Activated CD4-positive, alpha-beta memory T cell treated with anti-CD3 and anti-CD28 coated beads, Interleukin-2, amount 10 ng/mL, durations not matched to agents 7 days and 5 days (primary cell): Measurements from ENCODE around the gene YARS1. TPM values are rescaled to one million over a fixed set of nuclear protein-coding genes. Genes with fewer than 3 reads are reported as not detected.

Source experiments
- CTCF ChIA-PET: fragments of 350-600 bp; sonication (Branson Sonifier 250); formaldehyde crosslinking; loops from one replicate; lab custom pipeline; 2021; ENCODE audit warnings: antibody characterized with exemption, inconsistent platforms; lab: Charles Lee
- POLR2A ChIA-PET: fragments of 350-600 bp; sonication (Branson Sonifier 250); formaldehyde crosslinking; loops from one replicate; lab custom pipeline; 2021; ENCODE audit warnings: antibody characterized with exemption; lab: Charles Lee
- DNase-seq: peaks from one replicate; pipeline ENCODE4 v3.0.0-alpha.2; 2020
- H3K27ac Mint-ChIP-seq: one replicate; pipeline ENCODE4 v1.8.0; 2021; ENCODE audit warnings: mild to moderate bottlenecking, mixed read lengths
- H3K27me3 Mint-ChIP-seq: one replicate; pipeline ENCODE4 v1.8.0; 2021; ENCODE audit warnings: mixed read lengths
- H3K36me3 Mint-ChIP-seq: one replicate; pipeline ENCODE4 v1.8.0; 2021; ENCODE audit warnings: low read depth, mixed read lengths
- H3K4me1 Mint-ChIP-seq: one replicate; pipeline ENCODE4 v1.8.0; 2021; ENCODE audit warnings: mixed read lengths
- H3K4me3 Mint-ChIP-seq: one replicate; pipeline ENCODE4 v1.8.0; 2021; ENCODE audit warnings: mild to moderate bottlenecking, mixed read lengths
- H3K9me3 Mint-ChIP-seq: one replicate; pipeline ENCODE4 v1.8.0; 2021; ENCODE audit warnings: mixed read lengths
- total RNA-seq, 2 experiments: library from RNA; stranded (reverse); gene quantifications; one replicate each; pipeline ENCODE4 v1.2.3, GENCODE V29; 2021

YARS1 gene
- total RNA-seq, 2 experiments from 2014 or later = 204 to 214 TPM

DNA sequence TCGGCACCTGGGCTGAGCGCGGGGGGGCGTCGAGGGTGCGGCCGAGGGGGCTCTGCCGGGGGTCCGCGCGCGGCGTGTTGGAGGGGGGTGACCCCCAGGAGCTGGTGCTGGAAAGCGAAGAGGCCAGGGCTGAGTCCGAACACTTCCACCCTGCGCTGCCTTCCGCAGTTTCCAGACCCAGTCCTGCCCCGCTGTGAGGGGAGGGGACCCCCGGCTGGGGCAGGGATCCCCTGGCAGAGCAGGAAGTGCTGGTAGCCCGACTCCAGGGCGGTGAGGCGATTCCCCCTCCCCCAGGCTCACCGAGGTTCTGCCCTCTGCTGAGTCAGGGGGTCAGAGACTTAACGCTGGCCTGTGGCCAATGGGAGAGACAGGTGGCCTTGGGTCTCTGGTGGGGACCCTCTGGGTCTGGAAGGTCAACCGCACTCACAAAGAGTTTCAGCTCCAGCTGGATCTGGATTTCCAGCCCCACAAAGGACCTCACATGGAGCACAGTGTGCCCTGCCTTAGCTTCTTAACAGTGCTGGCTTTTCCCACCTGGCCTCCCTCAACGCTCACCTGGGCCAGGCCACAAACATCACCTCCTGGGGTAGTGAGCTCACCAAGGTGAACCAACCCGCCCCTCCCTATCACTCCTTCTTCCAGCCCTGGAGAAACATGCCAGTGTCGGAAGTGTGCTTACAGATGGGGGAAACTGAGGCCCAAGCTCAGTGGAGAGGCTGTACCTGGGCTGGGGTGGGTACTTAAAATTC lies 74.8 kb downstream of the YARS1 start:
- H3K4me1 Mint-ChIP-seq = peaks cover 3% of the 10 kb centered on the region
- peaks cover 37% of the 10 kb centered on the region for H3K27me3 Mint-ChIP-seq
- ChIA-PET CTCF (interaction anchor here (0.7 to 1.0 kb wide), 2 partner anchors 29 to 30 kb away, joined by 3 read pairs; no protein-coding TSS in a partner anchor), POLR2A (interaction anchor here (1.5 kb wide), 1 partner anchor 8 kb away, joined by 3 read pairs; no protein-coding TSS in a partner anchor)
- no peak for DNase-seq
- no peak overlapping the region for H3K27ac Mint-ChIP-seq
- H3K9me3 Mint-ChIP-seq = no peaks in the 10 kb centered on the region
- peak overlapping the region; percentile 48 for H3K4me3 Mint-ChIP-seq
- no peaks in the 10 kb centered on the region for H3K36me3 Mint-ChIP-seq

DNA sequence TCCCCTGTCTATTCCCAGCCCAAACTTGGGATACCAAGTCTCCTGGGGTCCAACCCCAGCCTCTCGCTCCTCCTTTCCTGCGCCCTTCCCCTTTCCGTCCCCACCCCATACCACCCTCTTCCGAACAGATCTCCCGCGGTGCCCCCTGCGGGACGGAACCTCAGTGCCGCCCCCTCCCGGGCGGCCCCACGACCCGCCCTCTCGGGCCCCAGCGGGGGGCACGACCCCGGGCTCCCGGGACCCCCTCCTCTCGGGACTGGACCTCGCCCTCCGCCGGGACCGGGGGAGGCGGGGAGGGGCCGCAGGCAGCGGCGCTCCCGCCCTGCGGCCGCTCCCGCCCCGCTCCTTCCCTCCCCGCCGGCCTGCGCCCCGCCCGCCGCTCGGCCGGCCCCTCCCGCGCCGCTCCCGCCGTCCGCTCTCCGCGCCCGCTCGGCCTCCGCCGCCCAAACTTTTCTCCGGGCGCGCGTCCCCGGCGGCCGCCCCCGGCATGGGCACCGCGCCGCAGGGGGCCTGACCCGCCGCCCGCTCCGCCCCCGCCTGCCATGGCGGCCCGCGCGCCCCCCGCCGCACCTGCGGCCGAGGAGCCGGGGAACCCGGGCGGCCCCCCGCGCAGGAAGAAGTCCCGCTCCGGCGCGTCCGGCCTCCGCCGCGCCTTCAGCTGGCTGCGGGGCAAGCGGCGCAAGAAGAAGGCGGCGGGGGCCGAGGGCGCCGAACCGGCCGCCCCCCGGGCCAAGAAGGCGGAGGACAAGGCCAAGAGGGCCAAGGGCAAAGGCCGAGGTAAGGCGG lies 75.6 kb downstream of the YARS1 start:
- Mint-ChIP-seq H3K36me3 (no peaks in the 10 kb centered on the region), H3K27ac (no peak overlapping the region), H3K4me1 (peaks cover 3% of the 10 kb centered on the region), H3K9me3 (no peaks in the 10 kb centered on the region), H3K27me3 (peaks cover 38% of the 10 kb centered on the region), H3K4me3 (peak overlapping the region; percentile 57)
- DNase-seq = no peak
- ChIA-PET CTCF (interaction anchor here (1.0 to 2.2 kb wide), 2 partner anchors 28 to 29 kb away, joined by 3 to 8 read pairs; no protein-coding TSS in a partner anchor), POLR2A (interaction anchor here (1.5 kb wide), 1 partner anchor 8 kb away, joined by 3 read pairs; no protein-coding TSS in a partner anchor)

DNA sequence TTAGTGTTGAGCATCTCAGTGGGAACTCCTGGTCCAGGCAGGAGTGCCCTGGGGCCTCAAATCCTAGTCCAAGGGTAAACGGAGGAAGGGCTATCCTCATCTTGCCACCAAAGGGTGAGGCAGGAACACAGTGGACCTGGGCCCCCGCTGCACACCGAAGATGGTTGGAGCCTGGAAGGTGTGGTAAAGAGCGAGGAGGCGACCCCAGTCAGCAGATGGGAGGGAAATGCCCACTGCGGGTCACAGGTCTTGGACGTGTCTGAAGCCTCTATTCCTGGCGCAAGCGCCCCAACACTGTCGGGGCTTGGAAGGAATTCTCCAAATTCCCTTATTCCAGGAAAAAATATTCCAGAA lies 76.1 kb downstream of the YARS1 start:
- H3K36me3 Mint-ChIP-seq = no peaks in the 10 kb centered on the region
- peaks cover 38% of the 10 kb centered on the region for H3K27me3 Mint-ChIP-seq
- peaks cover 3% of the 10 kb centered on the region for H3K4me1 Mint-ChIP-seq
- H3K27ac Mint-ChIP-seq = no peak overlapping the region
- H3K9me3 Mint-ChIP-seq = no peaks in the 10 kb centered on the region
- peak overlapping the region; percentile 57 for H3K4me3 Mint-ChIP-seq
- DNase-seq = no peak
- CTCF ChIA-PET = interaction anchor here (2.2 kb wide), 1 partner anchor 29 kb away, joined by 8 read pairs; no protein-coding TSS in a partner anchor
- POLR2A ChIA-PET = no interaction called here

DNA sequence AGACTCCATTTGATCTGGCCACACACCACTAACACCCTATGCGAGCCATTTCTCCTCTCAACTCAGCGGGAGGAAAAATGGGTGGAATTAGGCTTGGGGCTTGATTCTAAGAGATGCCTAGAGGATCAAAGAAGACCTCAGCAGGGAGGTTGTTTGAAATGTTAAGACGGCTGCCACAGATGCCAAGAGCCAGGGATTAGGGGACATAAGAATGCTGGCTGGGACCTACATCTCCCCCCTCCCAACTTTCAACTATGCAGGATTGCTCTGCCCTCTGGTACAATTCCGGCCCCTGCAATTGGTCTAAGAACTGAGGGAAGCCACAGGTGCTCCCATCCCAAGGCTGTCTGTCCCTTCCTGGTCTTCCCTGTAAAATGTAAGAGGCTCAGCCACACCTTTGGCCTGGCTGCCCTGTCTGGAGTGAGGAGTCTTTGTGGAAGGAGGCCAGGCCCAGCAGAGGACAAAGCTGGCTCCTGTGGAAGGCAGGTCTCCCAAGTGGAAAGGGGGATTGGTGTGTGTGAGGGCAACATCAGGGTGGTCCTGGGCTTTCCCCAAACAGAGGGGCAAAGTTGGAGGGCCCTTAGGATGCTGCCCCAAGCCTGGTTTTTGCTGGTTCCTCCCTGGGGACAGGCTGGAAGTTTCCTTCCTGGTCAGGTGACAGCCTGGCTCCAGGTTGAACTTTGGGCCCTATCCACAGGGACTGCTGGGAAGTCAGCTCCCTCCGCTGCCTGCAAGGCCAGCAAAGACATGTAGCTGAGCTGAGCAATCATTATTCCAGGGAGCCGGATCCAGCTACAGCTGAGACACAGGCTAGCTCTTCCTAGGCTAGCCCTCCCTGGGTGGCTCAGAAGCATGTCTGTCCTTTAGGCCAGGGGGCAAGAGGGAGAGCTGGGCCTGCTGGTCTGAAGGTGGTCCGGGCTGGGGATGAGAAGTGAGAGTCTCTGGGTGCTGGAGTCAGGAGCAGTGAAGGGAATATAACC lies 80.1 kb downstream of the YARS1 start:
- ChIA-PET CTCF (no interaction called here), POLR2A (interaction anchor here (0.5 kb wide), 1 partner anchor 13 kb away, joined by 3 read pairs; no protein-coding TSS in a partner anchor)
- Mint-ChIP-seq H3K4me3 (no peak overlapping the region), H3K9me3 (no peaks in the 10 kb centered on the region), H3K36me3 (no peaks in the 10 kb centered on the region), H3K27me3 (peaks cover 15% of the 10 kb centered on the region), H3K4me1 (peaks cover 3% of the 10 kb centered on the region), H3K27ac (no peak overlapping the region)
- no peak for DNase-seq

DNA sequence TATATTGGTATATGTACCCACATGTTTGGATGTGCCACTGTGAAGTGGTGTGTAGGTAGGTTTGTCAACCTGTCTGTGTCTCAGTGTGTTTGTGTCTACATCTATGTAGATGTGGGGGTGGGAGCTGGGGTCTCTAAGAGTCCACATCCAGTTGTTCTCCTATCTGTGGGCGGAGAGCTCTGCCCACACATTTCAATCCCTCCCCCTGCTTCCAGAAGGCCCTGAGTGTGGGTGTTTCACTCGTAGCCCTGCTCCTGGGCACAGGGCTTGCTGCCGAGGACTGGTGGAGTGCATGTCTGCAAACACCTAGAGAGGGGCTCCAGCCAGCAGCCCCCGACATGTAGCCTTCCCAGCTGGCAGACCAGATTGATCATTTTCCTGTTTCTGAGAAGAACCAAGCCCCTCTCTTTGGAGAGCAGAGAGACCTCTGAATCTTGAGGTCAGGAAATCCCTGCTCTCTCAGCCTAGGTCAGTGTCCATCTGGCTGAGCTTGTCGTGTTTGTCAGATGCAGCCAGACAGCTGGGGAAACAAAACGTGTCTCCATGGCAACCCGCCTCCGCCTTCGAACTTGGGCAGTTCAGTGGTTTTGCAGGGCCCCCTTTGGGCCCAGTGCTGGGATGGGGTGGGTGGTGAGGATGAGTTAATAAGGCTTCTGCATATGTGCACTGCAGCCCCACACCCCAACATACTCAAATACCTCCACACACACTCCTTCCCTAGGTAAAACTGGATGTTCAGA lies 83.4 kb downstream of the YARS1 start:
- H3K9me3 Mint-ChIP-seq = no peaks in the 10 kb centered on the region
- ChIA-PET CTCF (interaction anchor here (0.6 to 1.0 kb wide), 3 partner anchors 21 to 329 kb away, joined by 3 to 5 read pairs (median 5); no protein-coding TSS in a partner anchor), POLR2A (interaction anchor here (0.9 to 1.7 kb wide), 2 partner anchors 9 to 19 kb away, joined by 3 to 6 read pairs; no protein-coding TSS in a partner anchor)
- no peak overlapping the region for H3K4me3 Mint-ChIP-seq
- H3K27ac Mint-ChIP-seq = no peak overlapping the region
- no peak for DNase-seq
- H3K4me1 Mint-ChIP-seq = peaks cover 11% of the 10 kb centered on the region
- peaks cover 7% of the 10 kb centered on the region for H3K27me3 Mint-ChIP-seq
- H3K36me3 Mint-ChIP-seq = no peaks in the 10 kb centered on the region

DNA sequence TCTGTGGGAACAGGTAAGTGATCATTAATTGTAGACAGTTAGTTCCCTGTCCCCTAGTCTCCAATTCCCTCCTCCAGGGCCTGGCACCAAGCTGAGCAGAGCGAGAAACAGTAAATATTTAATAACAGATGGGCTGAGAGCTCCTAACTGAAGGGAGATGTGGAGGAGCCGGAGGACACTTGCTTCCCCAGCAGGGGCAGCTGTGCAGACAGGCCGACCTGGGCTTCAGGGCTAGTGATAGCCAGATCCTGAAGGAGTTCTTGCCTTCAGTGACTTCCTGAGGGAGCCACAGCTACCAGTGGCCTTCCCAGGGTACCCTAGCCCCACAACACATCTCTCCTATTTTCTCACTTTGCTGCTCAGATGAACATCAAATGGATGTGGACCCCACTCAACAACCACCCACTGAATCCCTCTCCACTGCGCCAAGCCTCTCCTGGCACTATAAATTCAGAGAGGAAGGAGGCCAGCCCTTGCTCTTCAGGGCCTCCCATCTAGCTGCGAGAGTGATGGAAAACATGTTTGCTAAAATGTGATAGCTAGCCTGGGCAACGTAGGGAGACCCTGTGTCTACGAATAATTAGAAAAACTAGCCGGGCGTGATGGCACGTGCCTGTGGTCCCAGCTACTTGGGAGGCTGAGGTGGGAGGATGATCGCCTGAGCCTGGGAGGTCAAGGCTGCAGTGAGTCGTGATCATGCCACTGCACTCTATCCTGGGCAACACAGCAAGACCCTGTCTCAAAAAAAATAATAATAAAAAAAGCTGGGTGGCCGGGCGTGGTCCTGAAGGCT lies 87.7 kb downstream of the YARS1 start:
- Mint-ChIP-seq H3K4me1 (peaks cover 28% of the 10 kb centered on the region), H3K9me3 (no peaks in the 10 kb centered on the region), H3K36me3 (no peaks in the 10 kb centered on the region), H3K27me3 (peaks cover 1% of the 10 kb centered on the region), H3K4me3 (no peak overlapping the region), H3K27ac (no peak overlapping the region)
- DNase-seq = no peak
- POLR2A ChIA-PET = interaction anchor here (0.8 kb wide), 1 partner anchor 716 kb away, joined by 4 read pairs; the partner anchor contains the start of gene KHDRBS1
- CTCF ChIA-PET = interaction anchor here (1.6 to 3.4 kb wide), 2 partner anchors 17 to 142 kb away, joined by 4 to 28 read pairs; no protein-coding TSS in a partner anchor

DNA sequence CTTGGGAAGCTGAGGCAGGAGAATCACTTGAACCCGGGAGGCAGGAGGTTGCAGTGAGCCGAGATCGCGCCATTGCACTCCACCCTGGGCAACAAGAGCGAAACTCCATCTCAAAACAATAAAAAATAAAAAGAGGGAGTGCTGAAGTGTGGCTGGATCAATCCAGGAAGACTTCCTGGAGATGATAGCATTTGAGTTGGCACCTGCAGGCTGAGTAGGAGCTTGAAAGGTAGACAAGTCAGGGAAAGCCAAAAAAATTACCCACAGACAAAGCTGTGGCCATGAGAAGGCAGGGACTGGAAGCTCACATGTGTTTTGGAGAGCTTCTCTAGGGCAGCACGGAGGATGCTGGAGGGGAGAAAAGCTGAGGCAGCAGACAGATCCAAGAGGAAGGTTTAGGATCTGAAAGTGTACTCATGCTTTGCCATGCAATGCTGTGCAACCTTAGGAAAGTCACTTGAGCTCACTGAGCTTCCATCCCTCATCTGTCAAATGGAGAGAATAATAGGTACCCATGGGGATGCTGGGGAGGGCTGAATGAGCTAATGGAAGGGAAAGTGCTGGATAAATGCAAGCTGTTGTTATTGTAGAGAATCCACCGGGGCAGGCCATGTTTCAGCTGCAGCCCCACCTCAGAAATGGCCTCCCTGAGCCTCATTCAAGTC lies 88.6 kb downstream of the YARS1 start:
- H3K27ac Mint-ChIP-seq = no peak overlapping the region

DNA sequence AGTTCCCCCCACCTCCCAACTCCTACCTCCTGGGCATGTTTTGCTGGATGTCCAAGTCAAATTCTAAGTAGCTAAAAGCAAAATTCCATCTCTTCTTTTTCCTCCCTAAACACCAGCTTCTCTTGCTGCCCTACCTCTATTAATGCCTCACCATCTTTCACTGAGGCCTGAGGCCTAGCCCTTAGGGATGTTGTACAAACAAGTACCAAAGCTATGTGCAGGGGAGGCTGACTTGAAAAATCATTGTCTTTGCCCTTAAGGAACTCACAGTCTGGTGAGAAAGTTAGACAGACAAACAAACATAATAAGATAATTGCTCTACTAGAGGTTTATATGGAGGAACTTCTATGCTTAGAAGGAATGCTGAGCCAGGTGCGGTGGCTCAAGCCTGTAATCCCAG lies 89.3 kb downstream of the YARS1 start:
- no peak for DNase-seq
- H3K27ac Mint-ChIP-seq = no peak overlapping the region
- no peaks in the 10 kb centered on the region for H3K36me3 Mint-ChIP-seq
- CTCF ChIA-PET = interaction anchor here (0.5 to 3.4 kb wide), 4 partner anchors 16 to 207 kb away, joined by 3 to 28 read pairs (median 4); no protein-coding TSS in a partner anchor
- POLR2A ChIA-PET = interaction anchor here (1.3 kb wide), 1 partner anchor 11 kb away, joined by 3 read pairs; no protein-coding TSS in a partner anchor
- H3K4me3 Mint-ChIP-seq = no peak overlapping the region
- H3K9me3 Mint-ChIP-seq = no peaks in the 10 kb centered on the region
- peaks cover 29% of the 10 kb centered on the region for H3K4me1 Mint-ChIP-seq
- peaks cover 1% of the 10 kb centered on the region for H3K27me3 Mint-ChIP-seq

More for the DNA sequence above, 88.6 kb downstream of the YARS1 start:
- no peak for DNase-seq
- Mint-ChIP-seq H3K36me3 (no peaks in the 10 kb centered on the region), H3K27me3 (peaks cover 1% of the 10 kb centered on the region), H3K4me3 (no peak overlapping the region), H3K9me3 (no peaks in the 10 kb centered on the region), H3K4me1 (peaks cover 29% of the 10 kb centered on the region)
- ChIA-PET POLR2A (interaction anchor here (0.8 to 1.3 kb wide), 2 partner anchors 12 to 715 kb away, joined by 3 to 4 read pairs; partner anchors contain the start of gene KHDRBS1), CTCF (interaction anchor here (0.9 to 3.4 kb wide), 4 partner anchors 16 to 143 kb away, joined by 3 to 28 read pairs (median 4); no protein-coding TSS in a partner anchor)

DNA sequence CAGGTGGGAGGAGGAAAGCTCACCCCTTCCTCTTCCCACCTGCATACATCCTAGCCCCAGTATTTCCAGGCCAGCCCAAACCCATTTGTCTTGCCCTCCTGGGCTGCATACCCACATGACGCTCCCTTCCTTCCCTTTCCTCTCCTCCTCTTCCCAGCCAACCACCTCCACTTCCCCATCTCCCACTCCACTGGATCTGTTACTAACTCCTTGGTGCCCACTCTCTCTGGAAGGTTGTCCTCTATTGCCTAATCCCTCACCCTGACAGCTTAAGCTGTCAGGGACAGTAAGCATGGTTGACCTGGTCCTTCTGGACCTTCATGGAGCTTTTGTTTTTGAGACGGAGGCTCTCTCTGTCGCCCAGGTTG lies 91.6 kb downstream of the YARS1 start:
- ChIA-PET CTCF (interaction anchor here (1.0 to 2.2 kb wide), 3 partner anchors 13 to 47 kb away, joined by 3 to 13 read pairs (median 5); no protein-coding TSS in a partner anchor), POLR2A (no interaction called here)
- H3K27me3 Mint-ChIP-seq = peaks cover 9% of the 10 kb centered on the region
- no peak overlapping the region for H3K4me3 Mint-ChIP-seq
- H3K4me1 Mint-ChIP-seq = peaks cover 23% of the 10 kb centered on the region
- no peak for DNase-seq
- peak overlapping the region; percentile 26 for H3K27ac Mint-ChIP-seq
- H3K36me3 Mint-ChIP-seq = no peaks in the 10 kb centered on the region
- no peaks in the 10 kb centered on the region for H3K9me3 Mint-ChIP-seq
